ENCODE measurements around the gene KDM1B. TPM values are rescaled to one million over a fixed set of nuclear protein-coding genes. Genes with fewer than 3 reads are reported as not detected.

The KDM1B gene
- total and polyA plus RNA-seq, 9 of the 15 experiments (the other 6 are each of a cell fraction or from before 2014, with no cell fraction given) = 1.4 to 58.9 (median 36.3) TPM

DNA sequence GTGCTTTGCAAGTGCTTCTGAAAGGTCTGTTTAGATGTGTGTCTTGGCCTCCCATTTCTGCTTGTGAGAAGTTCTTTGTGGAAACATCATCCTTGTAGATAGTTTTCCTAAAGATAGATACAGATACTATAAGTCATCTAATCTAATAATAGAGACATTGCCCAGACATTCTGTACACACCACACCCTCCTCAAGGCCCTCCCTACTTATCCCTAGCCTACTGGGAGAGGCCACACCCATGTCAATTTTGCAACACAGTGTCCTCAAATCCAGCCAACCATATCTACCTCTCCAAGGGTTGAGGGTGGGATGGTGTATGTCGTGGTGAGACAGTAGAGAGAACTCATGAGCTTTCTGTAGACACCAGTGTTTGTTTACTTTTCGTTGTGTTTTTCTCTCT is 6.2 kb downstream of the KDM1B start:
- peak in 2 of 4 experiments; percentile 22 to 42 for DNase-seq (ENCODE audit: extremely low read depth in 1 of 4, low spot score in 3 of 4)
- 47% methylated on average over 2 of the region's 2 CpGs for WGBS (ENCODE audit: insufficient coverage, low coverage, missing lambda C conversion rate)
- BruUV-seq (replicated peaks) = no TSS peak
- H3K9me3 ChIP-seq (replicated peaks; ENCODE audit: control insufficient read depth, insufficient read depth, low read depth, low read length) = no peaks in the 10 kb centered on the region
- ChIA-PET CTCF (ENCODE audit: low intra/inter-chr PET ratio) (no interaction called here), POLR2A (no interaction called here)
- H3K4me1 ChIP-seq (replicated peaks in 1 of 2; ENCODE audit: control insufficient read depth in 2 of 2, insufficient read depth in 2 of 2, low read length in 2 of 2) = peaks cover 3 to 10% of the 10 kb centered on the region in 2 experiments; a peak in 4 of 5 replicates
- H3K79me2 ChIP-seq (ENCODE audit: control insufficient read depth, insufficient read depth, low read length) = peaks cover under 1% of the 10 kb centered on the region; the same call in 1 of the 3 replicates
- no peaks in the 10 kb centered on the region for H4K20me1 ChIP-seq (replicated peaks; ENCODE audit: control insufficient read depth, insufficient read depth, low read length)
- no peaks in the 10 kb centered on the region for H3K9me1 ChIP-seq (ENCODE audit: control insufficient read depth, insufficient read depth, low read length)
- peak; percentile 86 for ATAC-seq
- in situ Hi-C loops (cut with MboI) = no loop called here
- H3K27ac ChIP-seq (ENCODE audit: extremely low read depth, low read depth, low read length) = 0 out of 3 replicates have a peak overlapping the region, but pooled peaks have one; percentile 5
- H3K36me3 ChIP-seq (ENCODE audit: control insufficient read depth, insufficient read depth, low read length) = peaks cover 60% of the 10 kb centered on the region
- H3K27me3 ChIP-seq (ENCODE audit: control insufficient read depth in 2 of 2, insufficient read depth in 2 of 2, low read length in 2 of 2) = no peaks in the 10 kb centered on the region
- TF ChIP-seq ZNF212 (CRISPR knock-in tag; IDR thresholded peaks at IDR 0.05) (no peak), XRCC3 (IDR thresholded peaks at IDR 0.05) (no peak), KAT7 (CRISPR knock-in tag; IDR thresholded peaks at IDR 0.05; ENCODE audit: borderline replicate concordance) (no peak), PHB2 (IDR thresholded peaks at IDR 0.05; ENCODE audit: low read depth) (no peak), CEBPB (tag; IDR thresholded peaks at IDR 0.05) (peak; percentile 76), PML (IDR thresholded peaks at IDR 0.05; ENCODE audit: low read length) (no peak)
- TF ChIP-seq, protein P1, sequence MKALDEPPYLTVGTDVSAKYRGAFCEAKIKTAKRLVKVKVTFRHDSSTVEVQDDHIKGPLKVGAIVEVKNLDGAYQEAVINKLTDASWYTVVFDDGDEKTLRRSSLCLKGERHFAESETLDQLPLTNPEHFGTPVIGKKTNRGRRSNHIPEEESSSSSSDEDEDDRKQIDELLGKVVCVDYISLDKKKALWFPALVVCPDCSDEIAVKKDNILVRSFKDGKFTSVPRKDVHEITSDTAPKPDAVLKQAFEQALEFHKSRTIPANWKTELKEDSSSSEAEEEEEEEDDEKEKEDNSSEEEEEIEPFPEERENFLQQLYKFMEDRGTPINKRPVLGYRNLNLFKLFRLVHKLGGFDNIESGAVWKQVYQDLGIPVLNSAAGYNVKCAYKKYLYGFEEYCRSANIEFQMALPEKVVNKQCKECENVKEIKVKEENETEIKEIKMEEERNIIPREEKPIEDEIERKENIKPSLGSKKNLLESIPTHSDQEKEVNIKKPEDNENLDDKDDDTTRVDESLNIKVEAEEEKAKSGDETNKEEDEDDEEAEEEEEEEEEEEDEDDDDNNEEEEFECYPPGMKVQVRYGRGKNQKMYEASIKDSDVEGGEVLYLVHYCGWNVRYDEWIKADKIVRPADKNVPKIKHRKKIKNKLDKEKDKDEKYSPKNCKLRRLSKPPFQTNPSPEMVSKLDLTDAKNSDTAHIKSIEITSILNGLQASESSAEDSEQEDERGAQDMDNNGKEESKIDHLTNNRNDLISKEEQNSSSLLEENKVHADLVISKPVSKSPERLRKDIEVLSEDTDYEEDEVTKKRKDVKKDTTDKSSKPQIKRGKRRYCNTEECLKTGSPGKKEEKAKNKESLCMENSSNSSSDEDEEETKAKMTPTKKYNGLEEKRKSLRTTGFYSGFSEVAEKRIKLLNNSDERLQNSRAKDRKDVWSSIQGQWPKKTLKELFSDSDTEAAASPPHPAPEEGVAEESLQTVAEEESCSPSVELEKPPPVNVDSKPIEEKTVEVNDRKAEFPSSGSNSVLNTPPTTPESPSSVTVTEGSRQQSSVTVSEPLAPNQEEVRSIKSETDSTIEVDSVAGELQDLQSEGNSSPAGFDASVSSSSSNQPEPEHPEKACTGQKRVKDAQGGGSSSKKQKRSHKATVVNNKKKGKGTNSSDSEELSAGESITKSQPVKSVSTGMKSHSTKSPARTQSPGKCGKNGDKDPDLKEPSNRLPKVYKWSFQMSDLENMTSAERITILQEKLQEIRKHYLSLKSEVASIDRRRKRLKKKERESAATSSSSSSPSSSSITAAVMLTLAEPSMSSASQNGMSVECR (CRISPR knock-in tag; IDR thresholded peaks at IDR 0.05) = no peak
- TF ChIP-seq, protein P2, sequence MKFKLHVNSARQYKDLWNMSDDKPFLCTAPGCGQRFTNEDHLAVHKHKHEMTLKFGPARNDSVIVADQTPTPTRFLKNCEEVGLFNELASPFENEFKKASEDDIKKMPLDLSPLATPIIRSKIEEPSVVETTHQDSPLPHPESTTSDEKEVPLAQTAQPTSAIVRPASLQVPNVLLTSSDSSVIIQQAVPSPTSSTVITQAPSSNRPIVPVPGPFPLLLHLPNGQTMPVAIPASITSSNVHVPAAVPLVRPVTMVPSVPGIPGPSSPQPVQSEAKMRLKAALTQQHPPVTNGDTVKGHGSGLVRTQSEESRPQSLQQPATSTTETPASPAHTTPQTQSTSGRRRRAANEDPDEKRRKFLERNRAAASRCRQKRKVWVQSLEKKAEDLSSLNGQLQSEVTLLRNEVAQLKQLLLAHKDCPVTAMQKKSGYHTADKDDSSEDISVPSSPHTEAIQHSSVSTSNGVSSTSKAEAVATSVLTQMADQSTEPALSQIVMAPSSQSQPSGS (CRISPR knock-in tag; IDR thresholded peaks at IDR 0.05) = no peak
- H3K9ac ChIP-seq (ENCODE audit: insufficient read depth in 1 of 2, low read depth in 2 of 2, low read length in 2 of 2) = no peak overlapping the region
- intact Hi-C loops (cut with micrococcal nuclease) = no loop called here
- H2AFZ ChIP-seq (ENCODE audit: low read depth, low read length) = no peak overlapping the region
- H3K4me3 ChIP-seq = no peak overlapping the region
- peak overlapping the region; percentile 18; the same call in 1 of the 2 replicates for H3K4me2 ChIP-seq (ENCODE audit: insufficient read depth, low read length)
- FAIRE-seq = no peak

All from K562 (cell line).